RWPE1 (cell line): ENCODE data around the gene RETREG2.
"Not testable (repeated sequence)": the region's sequence is repeated elsewhere in the genome, so short reads cannot be mapped to it uniquely, and the experiment has no call there.

Experiments
- CTCF ChIA-PET: fragments of 350-600 bp; sonication (Branson Sonifier 250); formaldehyde crosslinking; extraction: SDS; loops from one replicate; lab custom pipeline; 2021; lab: Yijun Ruan, JAX
- POLR2A ChIA-PET: fragments of 400-600 bp; formaldehyde crosslinking; extraction: SDS; loops from one replicate; lab custom pipeline; 2020; ENCODE audit warnings: antibody characterized with exemption; ENCODE audit not compliant: low non-redundant PET; lab: Yijun Ruan, JAX
- DNase-seq: peaks from one replicate; pipeline ENCODE4 v3.0.0; 2012; ENCODE audit warnings: low spot score
- H3K27ac ChIP-seq: fragments of 450-650 bp; 2 replicates; pipeline ENCODE4 v1.5.1; 2017
- TF ChIP-seq, protein P1 (sequence below): fragments of 450-650 bp; conservative IDR thresholded peaks from 2 replicates; pipeline ENCODE4 v1.5.1; 2017; ENCODE audit warnings: low read depth, mild to moderate bottlenecking

RETREG2 gene

GRCh38 chr2:219199470-219200211, 21.6 kb downstream of the RETREG2 start:
- DNase-seq: no peak
- TF ChIP-seq, protein P1, sequence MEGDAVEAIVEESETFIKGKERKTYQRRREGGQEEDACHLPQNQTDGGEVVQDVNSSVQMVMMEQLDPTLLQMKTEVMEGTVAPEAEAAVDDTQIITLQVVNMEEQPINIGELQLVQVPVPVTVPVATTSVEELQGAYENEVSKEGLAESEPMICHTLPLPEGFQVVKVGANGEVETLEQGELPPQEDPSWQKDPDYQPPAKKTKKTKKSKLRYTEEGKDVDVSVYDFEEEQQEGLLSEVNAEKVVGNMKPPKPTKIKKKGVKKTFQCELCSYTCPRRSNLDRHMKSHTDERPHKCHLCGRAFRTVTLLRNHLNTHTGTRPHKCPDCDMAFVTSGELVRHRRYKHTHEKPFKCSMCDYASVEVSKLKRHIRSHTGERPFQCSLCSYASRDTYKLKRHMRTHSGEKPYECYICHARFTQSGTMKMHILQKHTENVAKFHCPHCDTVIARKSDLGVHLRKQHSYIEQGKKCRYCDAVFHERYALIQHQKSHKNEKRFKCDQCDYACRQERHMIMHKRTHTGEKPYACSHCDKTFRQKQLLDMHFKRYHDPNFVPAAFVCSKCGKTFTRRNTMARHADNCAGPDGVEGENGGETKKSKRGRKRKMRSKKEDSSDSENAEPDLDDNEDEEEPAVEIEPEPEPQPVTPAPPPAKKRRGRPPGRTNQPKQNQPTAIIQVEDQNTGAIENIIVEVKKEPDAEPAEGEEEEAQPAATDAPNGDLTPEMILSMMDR: no peak
- no peak overlapping the region for H3K27ac ChIP-seq
- CTCF ChIA-PET: interaction anchor here (0.7 to 1.4 kb wide), 2 partner anchors 35 to 141 kb away, joined by 3 read pairs; no protein-coding TSS in a partner anchor
- POLR2A ChIA-PET: no interaction called here

- CTCF ChIA-PET, DNase-seq, POLR2A ChIA-PET, H3K27ac ChIP-seq: not testable (repeated sequence)
These were observed 22.6 kb downstream of the RETREG2 start for GRCh38 chr2:219200502-219201326.

GRCh38 chr2:219201331-219201730, 23.3 kb downstream of the RETREG2 start:
- H3K27ac ChIP-seq, POLR2A ChIA-PET, CTCF ChIA-PET, DNase-seq: not testable (repeated sequence)

DNA sequence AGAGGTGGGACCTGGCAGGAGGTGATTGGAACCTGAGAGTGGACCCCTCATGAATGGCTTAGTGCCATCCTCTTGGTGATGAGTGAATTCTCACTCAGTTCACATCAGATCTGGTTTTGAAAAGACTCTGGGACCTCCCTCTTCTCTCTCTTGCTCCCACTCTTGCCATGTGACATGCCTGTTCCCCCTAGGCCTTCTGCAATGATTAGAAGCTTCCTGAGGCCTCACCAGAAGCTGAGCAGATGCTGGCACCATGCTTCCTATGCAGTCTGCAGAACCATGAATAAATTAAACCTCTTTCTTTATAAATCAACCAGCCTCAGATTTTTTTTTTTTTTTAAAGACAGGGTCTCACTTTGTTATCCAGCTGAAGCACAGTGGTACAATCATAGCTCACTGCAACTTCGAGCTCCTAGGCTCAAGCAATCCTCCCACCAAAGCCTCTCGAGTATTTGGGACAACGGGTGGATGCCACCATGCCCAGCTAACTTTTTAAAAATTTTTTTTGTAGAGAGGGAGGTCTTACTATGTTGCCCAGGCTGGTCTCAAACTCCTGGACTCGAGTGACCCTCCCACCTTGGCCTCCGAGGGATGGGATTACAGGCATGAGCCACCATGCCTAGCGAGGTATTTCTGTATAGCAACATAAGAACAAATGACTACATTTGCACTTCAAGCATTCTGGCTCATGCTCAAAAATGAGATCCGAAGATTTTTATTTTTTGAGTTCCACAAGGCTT, 26.5 kb downstream of the RETREG2 start:
- DNase-seq: no peak
- POLR2A ChIA-PET: no interaction called here
- H3K27ac ChIP-seq: no peak overlapping the region
- CTCF ChIA-PET: interaction anchor here (0.7 kb wide), 1 partner anchor 90 kb away, joined by 4 read pairs; no protein-coding TSS in a partner anchor
- TF ChIP-seq, protein P1: no peak

DNA sequence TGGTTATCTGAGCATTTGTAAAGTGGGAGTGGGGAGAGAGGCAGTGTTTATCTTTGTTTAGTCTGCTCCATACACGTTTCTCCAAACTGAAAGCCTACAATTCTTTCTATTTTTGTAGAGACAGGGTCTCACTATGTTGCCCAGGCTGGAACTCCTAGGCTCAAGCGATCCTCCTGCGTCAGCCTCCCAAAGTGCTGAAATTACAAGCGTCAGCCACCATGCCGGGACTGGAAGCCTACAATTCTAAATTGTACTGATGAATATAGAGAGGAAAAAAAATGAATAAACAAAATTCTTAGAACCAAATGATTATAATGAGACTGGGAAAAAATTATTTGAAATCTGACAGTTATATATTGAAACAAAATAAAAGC, 27.1 kb downstream of the RETREG2 start:
- no peak for DNase-seq
- POLR2A ChIA-PET: no interaction called here
- TF ChIP-seq, protein P1: no peak
- CTCF ChIA-PET: interaction anchor here (0.7 kb wide), 1 partner anchor 89 kb away, joined by 4 read pairs; no protein-coding TSS in a partner anchor
- no peak overlapping the region for H3K27ac ChIP-seq

GRCh38 chr2:219205981-219206327, 27.9 kb downstream of the RETREG2 start:
- peak overlapping the region; percentile 93 for H3K27ac ChIP-seq
- TF ChIP-seq, protein P1: no peak
- no peak for DNase-seq
- ChIA-PET POLR2A (interaction anchor here (0.6 to 1.7 kb wide), 5 partner anchors 12 to 103 kb away, joined by 3 to 6 read pairs (median 4); partner anchors contain the start of gene ABCB6), CTCF (interaction anchor here (0.6 to 1.7 kb wide), 2 partner anchors 58 to 89 kb away, joined by 3 to 7 read pairs; no protein-coding TSS in a partner anchor)
